Erythroblast (primary cell): ENCODE measurements around the gene TMEM30B.

ENCODE experiments used
- DNase-seq, 2 experiments: peaks; one replicate each; lab custom pipeline; 2025; lab: John Stamatoyannopoulos, UW
- GATA1 ChIP-seq: IDR thresholded peaks from 2 replicates; pipeline ENCODE4 v1.6.1; 2011; ENCODE audit warnings: low read depth, mild to moderate bottlenecking, control low read depth, low read length, moderate library complexity
- POLR2A ChIP-seq: IDR thresholded peaks from 2 replicates; pipeline ENCODE4 v1.6.1; 2011; ENCODE audit warnings: mild to moderate bottlenecking, low read length

TMEM30B gene

GRCh38 chr14:61287196-61287595 lies 6.1 kb upstream of the TMEM30B start:
- TF ChIP-seq GATA1 (no peak), POLR2A (no peak)
- no peak for DNase-seq

DNA sequence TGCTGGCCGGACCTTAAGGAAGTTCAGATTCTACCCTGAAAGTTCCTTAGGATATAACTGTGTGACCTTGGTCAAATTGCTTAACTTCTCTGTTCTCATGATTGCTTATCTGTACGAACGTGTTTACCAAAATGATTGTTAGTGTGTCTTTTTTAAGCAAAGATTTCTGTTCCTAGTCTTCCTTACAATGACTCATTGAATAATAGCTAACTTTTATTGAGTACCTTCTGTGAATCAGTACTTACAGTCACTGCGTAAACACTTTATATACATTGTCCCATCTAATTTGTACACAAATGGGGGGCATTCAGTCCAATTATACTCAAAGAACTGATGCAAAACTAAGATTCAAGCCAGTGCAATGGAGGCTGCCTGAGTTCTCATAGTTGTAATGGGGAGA lies 4.2 kb upstream of the TMEM30B start:
- no peak for DNase-seq
- no peak for TF ChIP-seq GATA1
- TF ChIP-seq POLR2A: no peak

DNA sequence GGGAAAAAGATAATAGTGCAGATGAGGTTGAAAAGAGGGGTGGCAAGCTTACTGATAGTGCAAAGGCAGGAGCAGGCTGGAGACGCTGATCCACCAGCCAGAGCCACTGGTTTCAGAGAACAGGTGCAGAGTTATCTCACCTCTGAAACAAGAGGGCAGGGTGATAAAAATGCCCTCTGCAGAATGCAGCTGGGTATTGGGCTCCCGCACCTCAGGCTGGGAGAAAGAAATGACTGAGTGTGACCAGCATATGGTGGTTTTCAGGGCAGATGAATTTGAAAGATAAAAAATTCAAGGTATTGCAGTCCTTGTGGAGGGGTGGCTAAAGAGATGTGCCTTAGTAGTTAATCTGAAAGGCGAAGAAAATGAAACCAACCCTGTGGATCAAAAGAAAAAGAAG lies 2.9 kb upstream of the TMEM30B start:
- no peak for DNase-seq
- TF ChIP-seq POLR2A (no peak), GATA1 (no peak)

DNA sequence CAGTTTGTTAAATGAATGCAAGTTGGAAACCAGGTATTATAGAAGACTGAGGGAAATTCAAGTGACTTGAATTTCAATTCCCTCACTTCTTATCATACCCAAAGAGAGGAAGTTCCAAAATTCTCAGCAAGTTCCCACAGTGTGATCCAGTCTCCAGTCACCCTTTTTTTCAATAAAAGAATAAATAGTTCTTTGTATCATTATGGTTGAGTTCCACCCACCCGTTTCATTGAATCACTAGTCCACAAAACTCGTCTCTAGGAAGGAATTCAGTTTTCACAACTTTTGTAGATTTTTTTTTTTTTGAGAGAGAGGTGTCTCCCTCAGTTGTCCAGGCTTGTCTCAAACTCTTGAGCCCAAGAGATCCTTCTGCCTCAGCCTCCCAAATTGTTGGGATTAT lies 1.6 kb upstream of the TMEM30B start:
- TF ChIP-seq GATA1 (no peak), POLR2A (no peak)

DNA sequence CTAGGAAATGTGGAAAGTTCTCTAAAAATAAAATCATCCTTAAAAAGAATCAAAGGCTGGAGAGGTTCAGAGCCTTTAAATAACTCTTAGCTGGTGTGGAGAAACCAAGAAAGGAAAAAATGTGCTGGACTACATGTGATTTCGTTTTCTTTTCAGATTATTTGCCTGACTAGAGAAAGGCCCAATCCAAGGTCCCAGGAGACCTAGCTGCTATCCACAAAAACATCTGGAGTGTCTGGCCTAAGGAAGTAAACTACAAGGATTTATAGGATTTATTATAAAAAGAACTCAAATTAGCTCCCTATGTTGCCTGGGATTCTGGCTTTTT lies 774 bp upstream of the TMEM30B start:
- TF ChIP-seq GATA1: no peak
- no peak for TF ChIP-seq POLR2A
- no peak for DNase-seq

More for the DNA sequence above, 1.6 kb upstream of the TMEM30B start:
- no peak for DNase-seq

DNA sequence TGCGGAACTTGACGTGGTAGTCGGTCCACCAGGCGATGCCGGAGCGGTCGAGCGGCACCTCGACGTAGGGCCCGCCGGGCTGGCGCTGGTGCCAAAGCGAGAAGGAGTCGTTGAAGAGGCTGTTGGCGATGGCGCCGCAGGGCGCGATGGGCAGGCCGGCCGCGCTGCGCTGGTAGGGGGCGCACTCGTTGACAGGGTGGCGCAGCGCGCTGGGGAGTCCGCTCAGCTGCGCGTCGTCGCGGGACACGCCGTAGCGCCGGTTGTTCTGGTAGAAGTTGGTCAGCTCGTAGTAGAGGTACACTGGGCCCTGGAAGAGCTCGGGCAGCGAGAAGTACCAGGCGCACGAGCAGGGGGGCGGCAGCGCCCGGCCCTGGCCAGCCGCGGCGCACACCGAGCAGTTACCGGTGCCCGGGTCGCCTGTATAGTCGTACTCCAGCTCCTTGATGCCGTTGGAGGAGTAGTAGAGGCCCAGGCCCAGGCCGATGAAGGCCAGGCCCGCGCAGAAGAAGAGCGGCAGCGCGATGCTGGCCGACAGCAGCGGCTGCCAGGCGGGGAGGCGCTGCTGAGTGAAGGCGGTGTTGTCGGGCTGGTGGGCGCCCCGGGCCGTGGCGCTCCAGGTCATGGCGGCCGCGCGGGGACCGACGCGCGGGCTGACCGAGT lies 482 bp downstream of the TMEM30B start:
- peak; percentile 20 to 46 for DNase-seq

GRCh38 chr14:61280092-61280525 lies 1.0 kb downstream of the TMEM30B start:
- DNase-seq: no peak
- TF ChIP-seq GATA1: no peak
- no peak for TF ChIP-seq POLR2A

More for the DNA sequence above, 482 bp downstream of the TMEM30B start:
- TF ChIP-seq GATA1 (no peak), POLR2A (no peak)

DNA sequence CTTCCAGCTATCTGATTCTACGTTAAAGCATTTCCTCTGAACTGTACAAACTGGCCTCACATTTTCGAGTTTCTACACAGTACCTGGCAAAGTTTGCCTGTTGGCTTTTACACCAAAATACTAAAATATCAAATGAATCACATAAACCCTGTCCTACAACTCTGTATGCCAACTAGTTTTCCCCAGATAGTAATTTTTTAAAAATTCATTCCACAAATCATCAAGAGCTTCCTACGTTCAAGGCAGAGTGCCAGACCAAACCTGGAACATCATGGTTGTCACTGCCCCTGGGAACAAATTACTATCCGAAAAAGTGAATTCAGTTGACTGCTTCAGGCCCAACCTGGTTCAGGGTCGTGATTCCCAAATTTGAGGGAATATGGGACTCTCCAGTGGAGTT lies 2.1 kb downstream of the TMEM30B start:
- TF ChIP-seq GATA1 (no peak), POLR2A (no peak)
- no peak for DNase-seq

DNA sequence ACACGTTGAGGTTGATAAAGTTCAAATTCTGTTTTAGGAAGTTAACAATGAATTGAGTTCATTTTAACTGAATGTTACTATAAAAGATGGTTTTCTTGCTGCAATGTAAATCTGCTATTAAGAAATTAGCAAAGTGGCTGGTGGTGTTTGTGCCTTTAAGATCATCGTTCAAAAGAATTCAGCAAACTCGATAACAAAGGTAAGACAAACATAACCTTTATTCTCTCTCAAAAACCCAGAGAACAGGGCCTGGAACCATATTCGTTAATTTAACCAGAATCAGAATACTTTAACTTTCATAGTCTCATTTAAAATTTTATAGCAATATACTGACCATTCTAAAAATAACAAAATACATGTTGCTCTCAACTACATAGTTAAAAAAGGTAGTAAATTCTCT lies 3.4 kb downstream of the TMEM30B start:
- DNase-seq: no peak
- no peak for TF ChIP-seq POLR2A
- no peak for TF ChIP-seq GATA1

DNA sequence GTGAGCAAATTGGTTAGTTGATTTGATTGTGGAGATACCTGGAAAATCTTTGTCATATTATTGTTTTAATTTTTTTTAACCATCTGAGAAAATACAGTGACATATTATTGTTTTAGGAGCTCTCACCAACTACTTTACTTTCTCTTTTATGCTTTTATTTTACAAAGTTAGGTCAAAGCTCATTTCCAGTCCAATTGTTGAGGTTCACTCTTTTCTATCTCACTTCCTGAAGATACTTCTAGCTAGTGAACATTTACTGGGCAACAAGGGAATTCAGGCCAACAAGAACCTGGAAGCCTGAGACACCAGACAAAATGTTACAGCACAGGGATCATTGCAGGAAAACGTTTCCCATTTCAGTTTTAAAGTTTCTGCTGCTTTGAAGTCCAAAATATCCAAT lies 3.9 kb downstream of the TMEM30B start:
- no peak for TF ChIP-seq POLR2A
- TF ChIP-seq GATA1: no peak
- no peak for DNase-seq

DNA sequence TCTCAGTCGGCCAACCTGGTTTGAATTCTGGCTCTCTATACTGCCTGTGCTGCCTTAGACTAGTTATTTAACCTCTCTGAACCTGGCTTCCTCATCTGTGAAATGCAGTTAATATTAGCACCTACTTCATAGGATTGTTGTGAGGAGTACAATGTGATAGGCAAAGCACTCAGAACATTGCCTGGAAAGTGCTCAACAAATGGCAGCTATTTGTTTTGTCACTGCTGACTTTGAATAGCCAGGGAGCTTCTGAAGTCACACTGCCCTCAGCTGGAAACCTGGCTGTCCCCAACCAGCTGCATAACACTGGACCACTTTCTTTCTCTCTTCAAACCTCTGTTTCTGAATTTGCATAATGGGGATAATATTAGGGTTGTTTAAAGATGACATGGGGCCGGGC lies 9.6 kb downstream of the TMEM30B start:
- no peak for TF ChIP-seq GATA1
- no peak for TF ChIP-seq POLR2A
- DNase-seq: no peak

GRCh38 chr14:61270714-61271113 lies 10.4 kb downstream of the TMEM30B start:
- TF ChIP-seq GATA1 (no peak), POLR2A (no peak)
- DNase-seq: no peak

DNA sequence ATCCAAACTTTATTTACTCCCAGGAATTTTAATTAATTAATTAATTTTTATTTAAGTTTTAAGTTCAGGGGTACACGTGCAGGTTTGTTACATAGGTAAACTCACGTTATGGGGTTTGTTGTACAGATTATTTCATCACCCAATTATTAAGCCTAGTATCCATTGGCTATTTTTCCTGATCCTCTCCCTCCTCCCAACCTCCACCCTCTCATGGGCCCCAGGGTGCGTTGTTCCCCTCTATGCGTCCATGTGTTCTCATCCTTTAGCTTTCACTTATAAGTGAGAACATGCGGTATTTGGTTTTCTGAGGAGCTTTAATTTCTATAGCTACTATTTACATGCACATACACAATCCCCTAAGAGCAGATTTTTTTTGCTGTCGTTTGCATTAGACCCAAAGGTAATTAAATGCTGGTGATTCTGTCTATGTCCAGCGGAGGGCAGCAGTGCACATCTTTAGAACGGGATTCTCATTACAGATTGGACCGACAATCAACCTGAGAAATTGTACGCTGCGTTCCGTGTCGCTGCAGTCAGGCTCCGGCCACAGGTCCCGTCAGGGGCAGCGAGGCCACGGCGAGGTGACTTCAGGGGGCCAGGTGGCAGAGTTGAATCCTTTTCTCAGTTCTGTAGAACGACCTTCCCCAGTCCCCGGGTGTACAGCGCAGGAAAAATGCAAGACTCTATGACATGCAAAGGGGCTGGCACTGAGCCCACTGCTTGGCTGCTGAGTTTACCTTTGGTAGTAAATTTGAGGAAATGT lies 11.6 kb downstream of the TMEM30B start:
- TF ChIP-seq POLR2A (no peak), GATA1 (no peak)
- DNase-seq: peak; percentile 52 to 67

DNA sequence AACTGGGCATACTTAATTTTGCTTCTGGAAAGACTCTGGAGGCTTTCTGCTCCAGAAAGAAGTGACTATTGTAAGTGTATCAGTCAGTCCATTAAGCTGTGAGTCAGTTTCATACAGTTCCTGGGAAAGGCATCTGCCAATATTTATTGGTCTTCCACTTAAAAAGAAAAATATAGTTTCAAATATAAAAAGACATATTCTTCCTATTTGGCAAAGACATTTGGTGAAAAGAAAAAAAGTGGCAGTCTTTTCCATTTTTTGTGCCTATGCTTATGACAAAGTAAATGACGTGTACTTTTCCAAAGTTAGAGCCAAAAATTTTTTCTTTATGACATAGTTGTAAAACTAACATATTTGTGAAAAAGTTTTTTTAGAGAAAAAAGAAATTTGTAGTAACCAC lies 12.3 kb downstream of the TMEM30B start:
- TF ChIP-seq GATA1 (no peak), POLR2A (no peak)
- DNase-seq: no peak
